HG03064 (cell line): Measurements from ENCODE around the gene AGPAT3.
"Not testable (repeated sequence)": the region's sequence is repeated elsewhere in the genome, so short reads cannot be mapped to it uniquely, and the experiment has no call there.

Experiments used
- ATAC-seq: cut with Tn5 transposase; IDR thresholded peaks from one replicate; pipeline ENCODE4 v1.9.1; 2021; ENCODE audit warnings: low read depth; ENCODE audit not compliant: unreplicated experiment

The AGPAT3 gene, protein sequence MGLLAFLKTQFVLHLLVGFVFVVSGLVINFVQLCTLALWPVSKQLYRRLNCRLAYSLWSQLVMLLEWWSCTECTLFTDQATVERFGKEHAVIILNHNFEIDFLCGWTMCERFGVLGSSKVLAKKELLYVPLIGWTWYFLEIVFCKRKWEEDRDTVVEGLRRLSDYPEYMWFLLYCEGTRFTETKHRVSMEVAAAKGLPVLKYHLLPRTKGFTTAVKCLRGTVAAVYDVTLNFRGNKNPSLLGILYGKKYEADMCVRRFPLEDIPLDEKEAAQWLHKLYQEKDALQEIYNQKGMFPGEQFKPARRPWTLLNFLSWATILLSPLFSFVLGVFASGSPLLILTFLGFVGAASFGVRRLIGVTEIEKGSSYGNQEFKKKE

DNA sequence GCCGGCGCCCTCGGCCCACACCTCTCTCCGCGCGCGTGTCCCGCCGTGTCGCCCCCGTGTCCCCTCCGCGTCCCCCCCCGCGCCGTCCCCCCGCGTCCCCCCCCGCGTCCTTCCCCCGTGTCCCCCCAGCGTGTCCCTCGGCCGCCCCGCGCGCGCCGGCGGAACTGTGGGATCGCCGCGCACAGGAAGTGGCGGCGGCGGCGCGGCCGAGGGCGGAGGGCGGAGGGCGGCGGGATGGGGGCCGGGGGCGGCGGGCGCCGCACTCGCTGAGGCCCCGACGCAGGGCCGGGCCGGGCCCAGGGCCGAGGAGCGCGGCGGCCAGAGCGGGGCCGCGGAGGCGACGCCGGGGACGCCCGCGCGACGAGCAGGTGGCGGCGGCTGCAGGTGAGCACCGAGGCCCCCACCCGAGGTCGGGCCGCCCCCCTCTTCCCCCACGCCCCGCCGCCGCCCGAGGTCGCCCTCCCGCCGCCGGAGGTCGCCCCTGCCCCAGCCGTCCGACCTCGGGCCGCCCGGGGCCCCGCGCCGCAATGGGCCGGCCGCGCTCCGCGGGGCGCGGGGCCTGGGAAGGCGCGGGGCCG is at the start of gene AGPAT3:
Gene AGPAT3, plus strand, starts transcription at position 262 of the 578 bp plus-strand sequence. CDS start 94,459 bp downstream, outside the sequence.
- no peak for ATAC-seq

DNA sequence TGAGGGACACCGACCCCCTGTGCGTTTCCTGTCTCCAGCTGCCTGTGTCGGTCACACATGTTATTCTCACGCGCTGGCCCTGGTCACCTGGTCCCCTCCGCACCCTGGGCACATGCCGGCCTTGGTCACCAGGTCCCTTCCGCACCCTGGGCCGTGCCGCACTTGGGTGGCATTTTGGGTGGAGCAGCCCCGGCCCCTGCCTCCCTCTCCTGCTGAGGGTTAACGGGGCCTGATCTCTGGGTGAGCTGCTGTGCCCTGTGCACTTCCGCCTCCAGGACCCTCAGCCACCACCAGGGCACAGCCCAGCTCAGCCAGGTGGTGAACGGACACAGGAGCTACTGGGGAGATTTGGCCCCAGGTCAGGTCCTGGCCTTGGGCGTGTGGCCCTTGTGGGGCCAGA is 49.0 kb upstream of the AGPAT3 start:
- no peak for ATAC-seq

DNA sequence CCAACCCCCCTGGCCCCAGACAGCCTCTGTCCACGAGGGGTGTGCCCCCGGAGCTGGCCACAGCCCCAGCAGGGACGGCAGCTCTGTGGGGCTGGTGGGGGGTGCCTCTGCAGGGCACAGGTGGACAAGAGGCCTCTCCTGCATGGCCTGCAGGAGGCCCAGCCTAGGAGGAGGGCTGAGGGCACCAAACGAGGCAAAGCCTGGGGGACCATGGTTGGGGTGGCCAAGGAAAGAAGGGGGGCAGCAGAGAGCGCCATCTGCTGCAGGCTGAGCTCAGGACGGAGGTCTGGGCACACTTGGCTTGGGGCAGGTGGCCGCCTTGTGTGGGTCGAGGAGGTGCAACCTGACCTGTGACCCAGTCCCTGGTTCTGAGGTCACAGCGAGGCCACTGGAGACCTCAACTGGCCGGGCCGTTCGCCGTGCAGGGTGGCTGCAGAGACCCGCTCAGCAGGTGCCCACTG is 48.4 kb upstream of the AGPAT3 start:
- no peak for ATAC-seq

DNA sequence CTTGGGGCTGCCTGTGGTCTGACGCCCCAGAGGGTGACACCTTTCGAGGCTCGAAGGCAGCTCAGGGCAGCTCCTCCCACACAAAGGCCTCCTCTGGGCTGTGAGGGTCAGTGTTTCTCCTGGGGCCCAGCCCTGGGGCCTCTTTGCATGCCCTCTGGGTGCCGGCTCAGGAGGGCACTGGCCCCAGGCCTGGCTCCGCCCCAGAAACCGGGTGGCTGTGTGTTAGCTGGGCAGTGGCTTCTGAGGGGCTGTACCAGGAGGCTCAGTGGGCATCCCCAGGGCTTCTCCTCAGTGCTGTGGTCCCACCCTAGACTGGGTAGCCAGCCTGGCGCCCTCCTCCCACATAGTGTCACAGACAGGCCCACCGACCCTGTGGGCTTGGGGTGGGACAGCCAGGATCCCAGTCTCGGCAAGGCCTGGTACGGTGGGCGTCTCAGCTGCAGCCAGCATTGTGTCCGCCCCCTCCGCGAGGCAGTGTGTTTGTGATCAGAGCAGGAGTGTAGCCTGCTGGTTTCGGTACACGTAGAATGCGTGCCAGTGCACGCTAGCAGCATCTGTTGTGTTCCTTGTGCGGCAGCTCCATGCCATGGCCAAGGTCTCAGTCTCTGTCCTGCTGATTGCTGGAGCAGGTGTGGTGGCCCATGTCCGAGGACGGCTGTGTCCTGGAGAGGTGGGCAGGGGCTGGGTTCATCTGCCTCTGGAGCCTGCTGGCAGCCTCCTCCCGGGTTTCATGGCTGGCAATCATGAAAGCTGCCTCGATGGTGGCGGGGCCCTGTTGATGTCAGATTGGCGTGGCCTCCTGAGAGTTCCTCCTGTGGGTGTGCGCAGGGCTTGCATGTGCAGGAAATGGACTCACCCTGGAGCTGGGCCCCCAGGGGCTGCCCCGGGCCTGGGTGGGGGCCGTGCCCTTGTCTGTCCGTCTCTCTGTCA is 47.6 kb upstream of the AGPAT3 start:
- ATAC-seq: no peak

DNA sequence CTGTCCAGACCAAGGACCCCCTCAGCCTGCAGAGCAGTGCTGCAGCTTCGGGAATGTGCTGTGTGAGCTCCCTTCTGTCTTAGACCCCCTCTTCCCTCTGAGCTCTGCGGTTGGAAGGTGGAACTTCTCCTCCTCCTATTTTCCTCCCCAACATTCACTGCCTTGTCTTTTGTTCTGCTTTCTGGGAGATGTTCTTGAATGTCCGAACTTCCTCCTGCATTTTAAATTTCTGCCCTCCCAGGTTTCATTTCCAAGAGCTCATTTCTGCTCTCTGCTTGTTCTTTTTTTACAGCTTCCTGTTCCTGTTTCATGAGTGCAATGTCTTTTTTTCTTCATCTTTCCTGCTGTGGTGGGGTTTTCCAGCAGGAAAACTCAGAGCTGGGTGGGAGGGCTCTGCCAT is 46.3 kb upstream of the AGPAT3 start:
- ATAC-seq: no peak

DNA sequence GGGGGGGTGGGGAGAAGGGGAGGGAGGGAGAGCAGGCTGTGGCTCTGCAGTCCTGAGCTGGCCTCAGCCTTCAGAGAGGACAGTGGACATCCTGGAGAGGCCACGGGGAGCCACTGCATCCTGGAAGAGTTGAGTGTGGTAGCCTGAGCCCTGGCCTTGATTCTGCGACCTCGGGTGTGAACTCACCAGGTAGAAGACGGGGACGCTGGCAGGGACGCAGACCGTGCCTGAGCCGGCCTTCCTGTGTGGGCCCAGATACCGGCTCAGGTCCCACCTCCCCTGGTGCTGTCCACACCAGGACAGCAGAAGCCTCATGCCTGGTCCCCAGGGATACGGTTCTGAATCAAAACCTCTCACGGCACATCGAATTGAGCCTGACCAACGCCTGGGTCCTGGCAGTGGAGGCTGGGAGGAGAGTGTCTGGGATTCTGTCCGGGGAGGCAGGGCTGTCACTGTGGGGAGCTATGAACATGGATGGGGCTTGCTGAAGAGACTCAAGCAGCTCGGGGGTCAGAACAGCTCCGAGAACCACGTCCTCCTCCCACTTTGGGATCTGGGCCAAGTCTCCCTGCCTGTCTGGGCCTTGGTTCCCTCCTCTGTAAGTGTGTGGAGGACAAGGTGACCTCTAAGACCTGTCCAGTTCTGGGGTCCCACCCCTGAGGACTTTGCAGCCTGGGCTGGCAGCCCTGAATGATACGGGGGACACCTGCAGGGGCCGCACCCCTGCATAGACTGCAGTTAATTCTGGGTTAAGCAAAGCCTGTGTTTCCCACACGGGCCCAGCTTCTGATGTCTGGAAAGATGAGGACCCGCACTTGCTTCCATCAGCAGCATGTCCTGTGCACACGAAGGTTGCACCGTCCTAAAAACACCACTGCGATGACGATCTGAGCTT is 45.3 kb upstream of the AGPAT3 start:
- ATAC-seq: no peak

DNA sequence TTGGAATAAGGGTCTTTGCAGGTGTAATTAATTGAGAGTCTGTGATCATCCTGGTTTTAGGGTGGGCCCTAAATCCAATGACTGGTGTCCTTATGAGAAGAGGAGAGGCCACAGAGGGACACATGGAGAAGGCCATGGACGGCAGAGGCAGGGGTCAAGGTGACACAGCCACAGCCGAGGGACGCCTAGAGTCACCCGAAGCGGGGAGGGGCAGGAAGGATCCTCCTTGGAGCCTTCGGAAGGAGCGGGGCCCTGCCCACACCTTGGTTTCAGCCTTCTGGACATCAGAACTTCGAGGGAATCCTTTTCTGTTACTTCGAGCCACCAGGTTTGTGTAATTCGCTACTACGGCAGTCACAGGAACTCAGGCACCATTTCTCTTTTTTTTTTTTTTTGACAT is 44.6 kb upstream of the AGPAT3 start:
- ATAC-seq: no peak

DNA sequence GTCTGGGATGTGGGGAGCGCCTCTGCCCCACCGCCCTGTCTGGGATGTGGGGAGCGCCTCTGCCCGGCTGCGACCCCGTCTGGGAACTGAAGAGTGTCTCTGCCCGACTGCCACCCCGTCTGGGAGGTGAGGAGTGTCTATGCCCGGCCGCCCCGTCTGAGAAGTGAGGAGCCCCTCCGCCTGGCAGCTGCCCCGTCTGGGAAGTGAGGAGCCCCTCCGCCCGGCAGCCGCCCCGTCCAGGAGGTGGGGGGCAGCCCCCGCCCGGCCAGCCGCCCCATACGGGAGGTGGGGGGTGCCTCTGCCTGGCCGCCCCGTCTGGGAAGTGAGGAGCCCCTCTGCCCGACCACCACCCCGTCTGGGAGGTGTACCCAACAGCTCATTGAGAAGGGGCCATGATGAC is 42.9 kb upstream of the AGPAT3 start:
- ATAC-seq: not testable (repeated sequence)

DNA sequence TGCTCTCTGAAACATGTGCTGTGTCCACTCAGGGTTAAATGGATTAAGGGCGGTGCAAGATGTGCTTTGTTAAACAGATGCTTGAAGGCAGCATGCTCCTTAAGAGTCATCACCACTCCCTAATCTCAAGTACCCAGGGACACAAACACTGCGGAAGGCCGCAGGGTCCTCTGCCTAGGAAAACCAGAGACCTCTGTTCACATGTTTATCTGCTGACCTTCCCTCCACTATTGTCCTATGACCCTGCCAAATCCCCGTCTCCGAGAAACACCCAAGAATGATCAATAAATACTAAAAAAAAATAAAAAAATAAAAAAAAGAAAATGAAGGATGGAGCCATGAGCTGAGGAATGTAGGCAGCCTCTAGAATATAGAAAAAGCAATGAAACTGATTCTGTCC is 42.3 kb upstream of the AGPAT3 start:
- not testable (repeated sequence) for ATAC-seq

DNA sequence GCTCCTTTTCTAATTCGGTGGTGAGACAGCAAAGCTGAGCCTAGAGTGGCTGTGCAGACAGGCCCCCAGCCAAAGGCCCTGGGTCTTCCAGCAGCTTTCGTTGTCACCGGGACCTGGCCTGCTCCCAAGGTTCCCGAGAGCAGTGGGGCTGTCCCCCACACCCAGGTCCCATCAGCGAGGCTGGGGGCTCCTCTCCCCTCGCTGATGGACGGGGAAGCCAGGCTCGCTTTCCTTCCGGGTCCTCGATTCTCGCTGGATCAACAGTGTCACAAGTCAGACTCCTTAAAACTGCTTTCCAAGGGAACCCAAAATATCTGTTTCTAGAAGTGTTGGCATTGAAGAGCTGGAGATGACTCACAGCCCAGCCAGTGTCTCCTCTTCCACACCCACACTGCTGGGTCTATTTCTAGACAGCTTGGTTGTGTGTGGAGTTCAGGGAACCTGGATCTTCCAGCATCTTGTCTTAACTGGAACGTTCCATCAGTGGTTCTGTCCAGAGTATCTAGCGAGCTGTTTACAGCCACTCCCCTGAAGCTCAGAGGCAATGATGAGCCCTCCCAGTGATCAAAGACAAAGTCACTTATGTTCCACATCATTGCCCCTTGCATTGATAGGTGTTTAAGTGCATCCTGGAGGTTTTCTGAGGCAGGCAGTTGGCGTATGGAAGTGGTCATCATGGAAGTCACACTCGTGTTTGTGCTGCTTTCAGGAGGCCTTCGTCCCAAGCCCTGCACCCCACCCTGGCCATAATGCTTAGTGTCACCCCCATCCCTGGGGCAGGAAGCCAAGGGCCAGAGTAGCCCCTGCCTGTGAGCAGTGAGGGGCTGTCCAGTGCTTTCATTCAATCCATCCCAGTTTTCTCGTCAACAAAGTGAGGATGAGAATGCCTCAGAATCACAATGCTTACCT is 40.4 kb upstream of the AGPAT3 start:
- no peak for ATAC-seq

DNA sequence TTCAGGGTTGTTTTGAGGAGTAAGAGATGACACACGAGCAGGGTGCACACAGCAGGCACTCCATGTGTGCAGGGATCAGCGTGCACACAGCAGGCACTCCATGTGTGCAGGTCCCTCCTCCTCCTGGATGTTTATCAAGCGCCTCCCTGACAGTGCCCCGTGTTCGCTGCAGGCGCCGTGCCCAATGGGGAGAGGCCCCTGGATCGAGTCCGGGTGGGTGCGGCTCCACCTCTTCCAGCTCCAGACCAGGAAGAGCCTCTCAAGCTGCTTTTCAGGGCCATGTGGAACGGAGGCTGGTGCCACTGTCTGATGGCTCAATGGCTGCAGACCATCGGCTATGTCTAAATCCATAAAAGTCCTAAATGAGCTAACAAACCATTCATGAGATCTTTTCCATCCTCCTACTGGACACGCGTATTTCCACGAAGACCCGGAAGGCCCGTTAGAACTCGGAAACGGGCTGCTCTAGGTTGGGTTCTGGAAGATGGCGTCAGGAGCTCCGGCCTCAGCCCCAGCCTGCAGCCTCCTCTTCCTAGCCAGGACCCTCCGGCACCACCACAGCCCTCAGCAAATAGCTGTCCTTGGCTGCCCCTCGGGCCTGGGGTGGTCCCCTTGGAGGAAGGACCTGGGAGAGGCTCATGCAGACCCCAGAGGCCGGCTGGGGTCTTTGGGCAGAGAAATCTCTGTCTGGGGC is 39.6 kb upstream of the AGPAT3 start:
- ATAC-seq: no peak

DNA sequence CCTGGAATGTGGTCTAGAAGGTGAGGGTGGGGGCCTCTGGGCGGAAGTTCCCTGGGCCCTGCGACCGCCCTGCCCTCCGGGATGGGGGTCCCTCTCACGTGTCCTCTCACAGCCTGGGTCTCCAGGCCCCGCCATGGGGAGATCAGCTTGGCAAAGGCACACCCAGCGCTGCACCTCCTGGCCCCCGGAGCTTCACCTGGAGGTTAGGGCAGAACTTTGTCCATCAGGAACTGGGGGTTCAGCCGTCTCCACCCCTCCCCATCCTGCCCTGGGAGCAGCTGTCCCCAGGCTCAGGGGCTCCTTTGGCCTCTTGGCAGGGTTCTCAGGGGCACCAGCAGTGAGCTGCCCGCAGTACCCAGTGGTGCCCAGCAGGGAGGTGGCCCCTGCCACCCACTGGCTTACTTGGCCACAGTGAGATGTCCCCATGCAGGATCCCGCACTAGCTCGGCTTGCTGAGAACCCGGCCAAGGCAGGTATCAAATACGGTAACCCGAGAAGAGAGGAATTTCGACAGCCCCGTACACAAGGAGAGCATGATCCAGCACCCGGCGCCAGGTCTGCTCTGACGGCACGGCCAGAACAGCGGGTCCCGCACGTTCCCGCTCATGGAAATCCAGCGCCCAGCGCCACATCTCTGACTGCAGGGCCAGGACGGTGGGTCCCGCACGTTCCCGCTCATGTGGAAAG is 38.9 kb upstream of the AGPAT3 start:
- no peak for ATAC-seq

DNA sequence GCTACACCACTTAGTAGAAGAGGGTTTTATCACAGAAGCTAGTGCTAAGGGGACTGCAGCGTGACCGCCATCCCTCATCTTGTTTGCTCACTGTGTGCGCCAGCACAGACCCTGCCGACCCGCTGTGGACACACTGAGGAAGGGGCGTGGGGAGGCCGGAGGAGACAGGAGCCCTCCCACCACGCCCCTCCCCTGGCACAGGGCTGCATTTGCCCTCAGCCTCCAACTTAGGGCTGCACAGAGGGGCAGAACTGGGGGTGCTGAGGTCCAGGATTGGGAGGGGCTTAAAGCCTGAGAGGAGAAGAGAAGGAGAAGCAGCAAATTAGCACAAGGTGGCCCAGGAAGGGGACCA is 38.4 kb upstream of the AGPAT3 start:
- no peak for ATAC-seq

DNA sequence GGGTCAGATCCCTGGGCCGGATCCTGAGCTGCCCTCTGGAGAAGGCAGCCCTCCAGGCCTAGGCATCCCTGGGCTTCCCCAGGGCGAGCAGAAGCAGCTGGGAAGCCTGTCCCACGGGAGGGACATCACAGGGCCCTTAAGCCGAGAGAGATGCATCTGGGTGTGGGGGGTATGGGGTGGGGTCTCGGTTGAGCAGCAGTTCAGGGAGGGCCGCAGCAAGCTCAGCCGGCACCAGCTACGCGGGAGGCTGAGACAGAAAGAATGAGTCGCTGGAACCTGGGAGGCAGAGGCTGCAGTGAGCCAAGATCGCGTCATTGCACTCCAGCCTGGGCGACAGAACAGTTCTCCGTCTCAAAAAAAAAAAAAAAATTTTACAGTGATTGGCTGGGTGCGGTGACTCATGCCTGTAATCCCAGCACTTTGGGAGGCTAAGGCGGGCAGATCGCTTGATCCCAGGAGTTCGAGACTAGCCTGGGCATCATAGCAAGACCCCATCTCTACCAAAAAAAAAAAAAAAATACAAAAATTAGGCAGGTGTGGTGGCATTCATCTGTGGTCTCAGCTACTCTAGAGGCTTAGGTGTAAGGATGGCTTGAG is 37.9 kb upstream of the AGPAT3 start:
- ATAC-seq: no peak

DNA sequence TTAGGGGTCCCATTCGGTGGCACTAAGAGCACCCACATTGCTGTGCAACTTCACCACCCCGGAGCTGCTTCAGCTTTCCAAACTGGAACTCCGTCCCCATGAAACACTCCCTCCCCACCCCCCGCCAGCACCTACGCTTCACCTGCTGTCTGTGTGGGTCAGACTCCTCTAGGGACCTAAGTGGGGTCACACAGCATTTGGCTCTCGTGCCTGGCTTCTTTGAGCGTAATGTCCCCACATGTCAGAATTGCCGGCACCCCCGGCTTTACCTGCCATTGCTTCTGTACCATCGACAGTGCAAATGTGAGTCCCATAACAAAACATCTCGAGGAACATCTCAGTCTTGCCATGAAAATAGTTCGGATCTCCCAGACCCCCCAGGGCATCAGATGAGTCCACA is 35.9 kb upstream of the AGPAT3 start:
- ATAC-seq: no peak

DNA sequence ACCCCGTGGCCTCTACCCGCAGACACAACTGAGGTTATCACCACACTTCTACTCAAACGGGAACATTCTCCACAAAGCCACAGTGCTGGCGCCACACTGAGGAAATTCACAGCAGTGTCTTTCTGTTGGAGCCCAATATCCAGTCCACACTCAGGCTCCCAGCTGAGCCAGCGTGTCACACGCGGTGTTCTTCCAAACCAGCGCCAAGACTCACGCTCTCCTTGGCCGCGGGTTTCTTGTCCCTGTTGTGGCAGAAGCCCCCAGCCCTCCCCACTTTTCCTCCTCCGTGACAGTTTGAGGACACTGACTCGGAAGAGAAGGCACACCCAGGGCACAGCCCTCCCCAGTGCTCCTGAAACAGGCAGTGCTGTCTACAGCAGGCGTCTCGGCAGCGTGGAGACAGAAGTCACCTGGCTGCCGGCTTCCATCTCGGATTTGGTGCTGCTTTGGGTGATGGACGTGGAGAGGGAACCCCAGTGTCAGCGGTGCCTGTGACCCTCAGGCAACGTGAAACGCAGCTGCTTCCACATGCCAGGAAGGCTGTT is 35.4 kb upstream of the AGPAT3 start:
- ATAC-seq: no peak

DNA sequence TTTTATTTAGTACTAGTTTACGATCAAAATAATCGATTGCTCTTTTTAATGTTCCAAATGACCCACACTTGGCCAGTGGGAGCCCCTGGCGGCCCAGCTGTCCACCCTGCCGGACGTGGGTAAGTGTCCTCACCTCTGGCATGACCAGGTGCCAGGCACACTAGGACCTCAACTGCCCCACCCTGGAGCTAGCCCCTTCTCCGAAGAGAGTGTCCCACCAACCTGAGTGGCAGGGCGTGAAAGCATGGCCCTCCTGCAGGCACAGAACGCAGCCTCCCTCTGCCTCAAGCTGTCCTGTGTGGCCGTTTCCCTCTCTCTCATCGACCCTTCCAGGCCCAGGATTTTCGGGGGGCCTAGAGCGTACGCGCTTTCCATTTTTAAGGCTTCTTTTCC is 32.9 kb upstream of the AGPAT3 start:
- no peak for ATAC-seq
